ENCODE measurements around the gene ATF4.

ATF4 gene

DNA sequence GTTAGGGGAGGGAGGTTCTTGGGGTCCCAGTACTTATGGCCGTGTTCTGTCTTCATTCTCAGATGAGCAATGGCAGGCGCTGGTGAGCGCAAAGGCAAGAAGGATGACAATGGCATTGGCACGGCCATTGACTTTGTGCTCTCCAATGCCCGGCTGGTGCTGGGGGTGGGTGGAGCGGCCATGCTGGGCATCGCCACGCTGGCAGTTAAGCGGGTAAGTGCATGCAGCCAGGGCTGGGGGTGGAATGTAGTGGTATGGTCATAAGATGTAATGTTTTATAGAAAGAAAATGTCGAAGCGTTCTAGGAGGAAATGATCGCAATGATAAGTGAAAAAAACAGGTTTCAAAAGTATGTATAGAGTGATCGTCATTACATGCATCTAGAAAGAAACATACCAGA lies 9.1 kb upstream of the ATF4 start:
- POLR2A ChIA-PET = interaction anchor here (0.9 to 3.4 kb wide), 2 partner anchors 9 kb away, joined by 3 to 20 read pairs (median 6); partner anchors contain the start of genes ATF4 and MIEF1
- H3K4me1 ChIP-seq (ENCODE audit: control insufficient read depth, insufficient read depth, low read length) = no peaks in the 10 kb centered on the region
- TF ChIP-seq OSR2 (tag by site-specific recombination; IDR thresholded peaks at IDR 0.05) = no peak
- no peak overlapping the region for H3K27ac ChIP-seq (ENCODE audit: extremely low read depth, low read depth, low read length)
- H3K4me3 ChIP-seq (ENCODE audit: low read depth, low read length) = no peak overlapping the region
- CTCF ChIA-PET = interaction anchor here (0.7 to 2.3 kb wide), 5 partner anchors 8 to 18 kb away, joined by 4 to 13 read pairs (median 5); no protein-coding TSS in a partner anchor
- H3K9me3 ChIP-seq (ENCODE audit: control insufficient read depth, insufficient read depth, low read depth, low read length) = no peaks in the 10 kb centered on the region
- H3K36me3 ChIP-seq (ENCODE audit: control insufficient read depth in 2 of 2, insufficient read depth in 1 of 2, low read length in 2 of 2) = peaks cover 66 to 100% of the 10 kb centered on the region in 2 experiments

- TF ChIP-seq ZNF621 (tag by site-specific recombination; IDR thresholded peaks at IDR 0.05) (no peak), ZNF16 (tag by site-specific recombination; IDR thresholded peaks at IDR 0.05; ENCODE audit: low read depth) (no peak), ZNF354C (tag by site-specific recombination; IDR thresholded peaks at IDR 0.05; ENCODE audit: borderline replicate concordance, low read depth) (no peak), KLF8 (tag by site-specific recombination; IDR thresholded peaks at IDR 0.05) (no peak), ZNF292 (tag by site-specific recombination; IDR thresholded peaks at IDR 0.05; ENCODE audit: borderline replicate concordance, low read depth) (no peak), HIC1 (tag by site-specific recombination; IDR thresholded peaks at IDR 0.05) (no peak)
- TF ChIP-seq, protein P1, sequence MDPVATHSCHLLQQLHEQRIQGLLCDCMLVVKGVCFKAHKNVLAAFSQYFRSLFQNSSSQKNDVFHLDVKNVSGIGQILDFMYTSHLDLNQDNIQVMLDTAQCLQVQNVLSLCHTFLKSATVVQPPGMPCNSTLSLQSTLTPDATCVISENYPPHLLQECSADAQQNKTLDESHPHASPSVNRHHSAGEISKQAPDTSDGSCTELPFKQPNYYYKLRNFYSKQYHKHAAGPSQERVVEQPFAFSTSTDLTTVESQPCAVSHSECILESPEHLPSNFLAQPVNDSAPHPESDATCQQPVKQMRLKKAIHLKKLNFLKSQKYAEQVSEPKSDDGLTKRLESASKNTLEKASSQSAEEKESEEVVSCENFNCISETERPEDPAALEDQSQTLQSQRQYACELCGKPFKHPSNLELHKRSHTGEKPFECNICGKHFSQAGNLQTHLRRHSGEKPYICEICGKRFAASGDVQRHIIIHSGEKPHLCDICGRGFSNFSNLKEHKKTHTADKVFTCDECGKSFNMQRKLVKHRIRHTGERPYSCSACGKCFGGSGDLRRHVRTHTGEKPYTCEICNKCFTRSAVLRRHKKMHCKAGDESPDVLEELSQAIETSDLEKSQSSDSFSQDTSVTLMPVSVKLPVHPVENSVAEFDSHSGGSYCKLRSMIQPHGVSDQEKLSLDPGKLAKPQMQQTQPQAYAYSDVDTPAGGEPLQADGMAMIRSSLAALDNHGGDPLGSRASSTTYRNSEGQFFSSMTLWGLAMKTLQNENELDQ (tag by site-specific recombination; IDR thresholded peaks at IDR 0.05; ENCODE audit: low read depth) = no peak
- H3K36me3 ChIP-seq (ENCODE audit: control insufficient read depth in 2 of 2, insufficient read depth in 1 of 2, low read length in 2 of 2) = peaks cover 64 to 98% of the 10 kb centered on the region in 2 experiments
- CTCF ChIA-PET = interaction anchor here (0.6 to 1.7 kb wide), 6 partner anchors 16 to 30 kb away, joined by 3 to 7 read pairs (median 4); no protein-coding TSS in a partner anchor
- H3K4me3 ChIP-seq (ENCODE audit: low read depth, low read length) = no peak overlapping the region
- H3K4me1 ChIP-seq (ENCODE audit: control insufficient read depth, insufficient read depth, low read length) = no peaks in the 10 kb centered on the region
- H3K27ac ChIP-seq (ENCODE audit: extremely low read depth, low read depth, low read length) = no peak overlapping the region
- no peaks in the 10 kb centered on the region for H3K9me3 ChIP-seq (ENCODE audit: control insufficient read depth, insufficient read depth, low read depth, low read length)
- POLR2A ChIA-PET = interaction anchor here (0.7 to 3.4 kb wide), 4 partner anchors 8 to 11 kb away, joined by 4 to 20 read pairs (median 6); partner anchors contain the start of genes ATF4 and MIEF1
Measured at GRCh38 chr22:39512026-39512425, 8.3 kb upstream of the ATF4 start.

DNA sequence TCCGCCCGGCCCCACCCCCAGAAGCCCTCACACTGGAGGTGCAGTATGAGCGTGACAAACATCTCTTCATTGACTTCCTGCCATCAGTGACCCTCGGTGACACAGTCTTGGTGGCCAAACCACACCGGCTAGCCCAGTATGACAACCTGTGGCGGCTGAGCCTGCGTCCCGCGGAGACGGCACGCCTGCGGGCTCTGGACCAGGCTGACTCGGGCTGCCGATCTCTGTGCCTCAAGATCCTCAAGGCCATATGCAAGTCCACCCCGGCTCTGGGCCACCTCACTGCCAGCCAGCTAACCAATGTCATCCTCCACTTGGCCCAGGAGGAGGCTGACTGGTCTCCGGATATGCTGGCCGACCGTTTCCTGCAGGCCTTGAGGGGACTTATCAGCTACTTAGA lies 6.6 kb upstream of the ATF4 start:
- CTCF ChIA-PET = interaction anchor here (1.5 to 5.4 kb wide), 6 partner anchors 9 to 24 kb away, joined by 7 to 84 read pairs (median 13); partner anchors contain the start of genes MIEF1 and RPS19BP1
- no peaks in the 10 kb centered on the region for H3K9me3 ChIP-seq (ENCODE audit: control insufficient read depth, insufficient read depth, low read depth, low read length)
- H3K4me1 ChIP-seq (ENCODE audit: control insufficient read depth, insufficient read depth, low read length) = 0 out of 2 replicates have a peak, but pooled peaks cover 3% of the 10 kb centered on the region
- no peak overlapping the region for H3K27ac ChIP-seq (ENCODE audit: extremely low read depth, low read depth, low read length)
- POLR2A ChIA-PET = interaction anchor here (0.5 to 2.2 kb wide), 5 partner anchors 9 to 15 kb away, joined by 3 to 7 read pairs (median 3); no protein-coding TSS in a partner anchor
- peaks cover 59 to 88% of the 10 kb centered on the region in 2 experiments for H3K36me3 ChIP-seq (ENCODE audit: control insufficient read depth in 2 of 2, insufficient read depth in 1 of 2, low read length in 2 of 2)
- H3K4me3 ChIP-seq (ENCODE audit: low read depth, low read length) = no peak overlapping the region
- no peak for TF ChIP-seq ZSCAN5A (tag by site-specific recombination; IDR thresholded peaks at IDR 0.05)
- no peak for TF ChIP-seq HOXD13 (CRISPR knock-in tag; IDR thresholded peaks at IDR 0.05; ENCODE audit: borderline replicate concordance)
- TF ChIP-seq, protein P2, sequence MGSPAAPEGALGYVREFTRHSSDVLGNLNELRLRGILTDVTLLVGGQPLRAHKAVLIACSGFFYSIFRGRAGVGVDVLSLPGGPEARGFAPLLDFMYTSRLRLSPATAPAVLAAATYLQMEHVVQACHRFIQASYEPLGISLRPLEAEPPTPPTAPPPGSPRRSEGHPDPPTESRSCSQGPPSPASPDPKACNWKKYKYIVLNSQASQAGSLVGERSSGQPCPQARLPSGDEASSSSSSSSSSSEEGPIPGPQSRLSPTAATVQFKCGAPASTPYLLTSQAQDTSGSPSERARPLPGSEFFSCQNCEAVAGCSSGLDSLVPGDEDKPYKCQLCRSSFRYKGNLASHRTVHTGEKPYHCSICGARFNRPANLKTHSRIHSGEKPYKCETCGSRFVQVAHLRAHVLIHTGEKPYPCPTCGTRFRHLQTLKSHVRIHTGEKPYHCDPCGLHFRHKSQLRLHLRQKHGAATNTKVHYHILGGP (tag by site-specific recombination; IDR thresholded peaks at IDR 0.05) = no peak
- no peak for TF ChIP-seq ZBTB17 (tag by site-specific recombination; IDR thresholded peaks at IDR 0.05)
- TF ChIP-seq GFI1B (tag by site-specific recombination; IDR thresholded peaks at IDR 0.05) = no peak
- TF ChIP-seq, protein P3, sequence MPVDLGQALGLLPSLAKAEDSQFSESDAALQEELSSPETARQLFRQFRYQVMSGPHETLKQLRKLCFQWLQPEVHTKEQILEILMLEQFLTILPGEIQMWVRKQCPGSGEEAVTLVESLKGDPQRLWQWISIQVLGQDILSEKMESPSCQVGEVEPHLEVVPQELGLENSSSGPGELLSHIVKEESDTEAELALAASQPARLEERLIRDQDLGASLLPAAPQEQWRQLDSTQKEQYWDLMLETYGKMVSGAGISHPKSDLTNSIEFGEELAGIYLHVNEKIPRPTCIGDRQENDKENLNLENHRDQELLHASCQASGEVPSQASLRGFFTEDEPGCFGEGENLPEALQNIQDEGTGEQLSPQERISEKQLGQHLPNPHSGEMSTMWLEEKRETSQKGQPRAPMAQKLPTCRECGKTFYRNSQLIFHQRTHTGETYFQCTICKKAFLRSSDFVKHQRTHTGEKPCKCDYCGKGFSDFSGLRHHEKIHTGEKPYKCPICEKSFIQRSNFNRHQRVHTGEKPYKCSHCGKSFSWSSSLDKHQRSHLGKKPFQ (tag by site-specific recombination; IDR thresholded peaks at IDR 0.05) = no peak
